DOHH2 (cell line): ENCODE measurements around the gene GSTM4.

ENCODE experiments used
- EZH2phosphoT487 ChIP-seq: fragments of 200-600 bp; sonication (generic); IDR thresholded peaks from 2 replicates; pipeline ENCODE4 v1.6.1; 2017; ENCODE audit warnings: borderline replicate concordance, mild to moderate bottlenecking, antibody characterized with exemption, low read length, moderate library complexity, mixed read lengths
- TF ChIP-seq, protein P1 (sequence below): fragments of 200-600 bp; sonication (generic); IDR thresholded peaks from one replicate; pipeline ENCODE4 v1.5.1; 2014; ENCODE audit warnings: antibody characterized with exemption, mild to moderate bottlenecking, low read depth, low read length; ENCODE audit not compliant: poor library complexity, severe bottlenecking

DNA sequence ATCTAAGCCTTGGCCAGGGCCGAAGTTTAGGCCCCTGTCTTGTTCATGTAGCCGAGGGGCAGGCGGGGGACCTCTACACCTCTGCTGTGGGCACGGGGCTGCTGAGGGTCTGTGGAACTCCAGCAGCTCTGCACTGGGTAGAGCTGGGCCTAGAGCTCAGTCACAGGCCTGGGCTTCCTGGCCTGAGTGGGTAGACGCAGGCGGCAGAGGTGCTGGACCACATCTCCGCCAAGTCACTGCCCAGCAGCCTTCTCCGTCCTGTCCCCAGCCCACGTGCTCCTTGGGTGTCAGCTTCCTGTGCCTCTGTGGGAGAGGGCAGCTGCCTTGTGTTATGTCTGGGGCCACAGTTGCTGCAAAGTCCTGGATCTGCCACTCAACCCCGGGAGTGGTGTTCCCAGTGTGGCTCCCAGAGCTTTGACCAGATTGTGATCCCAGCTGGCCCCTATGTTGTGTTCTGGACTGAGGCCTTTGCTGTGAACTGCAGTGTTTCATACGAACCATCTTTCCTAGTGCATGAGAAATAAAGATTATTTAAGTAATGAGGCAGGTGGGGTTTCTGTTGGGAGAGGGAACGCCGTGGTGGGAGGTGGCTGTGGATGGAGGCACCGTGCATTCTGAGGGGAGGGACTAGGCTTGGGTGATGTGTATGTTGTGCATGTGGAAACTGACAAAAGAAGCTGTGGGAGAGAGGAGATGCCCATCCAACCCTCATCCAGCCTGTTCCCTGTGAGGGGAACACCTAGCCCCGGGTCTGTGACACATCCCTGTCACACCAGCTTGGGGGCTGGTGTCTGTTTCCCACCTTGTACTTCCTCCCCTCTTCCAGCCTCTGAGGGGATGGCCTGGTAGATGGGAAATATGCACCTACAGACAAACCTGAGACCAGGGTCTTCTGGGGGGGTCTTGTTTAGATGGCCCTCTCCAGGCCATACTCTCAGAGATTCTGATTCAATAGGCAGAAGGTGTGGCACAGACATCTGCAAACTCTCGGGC, 24.1 kb upstream of the GSTM4 start:
- TF ChIP-seq, protein P1, sequence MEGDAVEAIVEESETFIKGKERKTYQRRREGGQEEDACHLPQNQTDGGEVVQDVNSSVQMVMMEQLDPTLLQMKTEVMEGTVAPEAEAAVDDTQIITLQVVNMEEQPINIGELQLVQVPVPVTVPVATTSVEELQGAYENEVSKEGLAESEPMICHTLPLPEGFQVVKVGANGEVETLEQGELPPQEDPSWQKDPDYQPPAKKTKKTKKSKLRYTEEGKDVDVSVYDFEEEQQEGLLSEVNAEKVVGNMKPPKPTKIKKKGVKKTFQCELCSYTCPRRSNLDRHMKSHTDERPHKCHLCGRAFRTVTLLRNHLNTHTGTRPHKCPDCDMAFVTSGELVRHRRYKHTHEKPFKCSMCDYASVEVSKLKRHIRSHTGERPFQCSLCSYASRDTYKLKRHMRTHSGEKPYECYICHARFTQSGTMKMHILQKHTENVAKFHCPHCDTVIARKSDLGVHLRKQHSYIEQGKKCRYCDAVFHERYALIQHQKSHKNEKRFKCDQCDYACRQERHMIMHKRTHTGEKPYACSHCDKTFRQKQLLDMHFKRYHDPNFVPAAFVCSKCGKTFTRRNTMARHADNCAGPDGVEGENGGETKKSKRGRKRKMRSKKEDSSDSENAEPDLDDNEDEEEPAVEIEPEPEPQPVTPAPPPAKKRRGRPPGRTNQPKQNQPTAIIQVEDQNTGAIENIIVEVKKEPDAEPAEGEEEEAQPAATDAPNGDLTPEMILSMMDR = no peak
- TF ChIP-seq EZH2phosphoT487 = no peak
